ENCODE measurements around the gene TLE3. TPM values are rescaled to one million over a fixed set of nuclear protein-coding genes. Genes with fewer than 3 reads are reported as not detected.

The TLE3 gene
- total RNA-seq, 1 donor from 2014 or later: 28.8 TPM

GRCh38 chr15:70008697-70009290, 88.9 kb downstream of the TLE3 start:
- no peak for DNase-seq (ENCODE audit: extremely low spot score, unreplicated experiment)
- TF ChIP-seq CTCF (IDR thresholded peaks at IDR 0.05): no peak
- H3K27me3 Mint-ChIP-seq (ENCODE audit: unreplicated experiment): peaks cover 45% of the 10 kb centered on the region
- H3K27ac Mint-ChIP-seq (ENCODE audit: unreplicated experiment): no peak overlapping the region
- H3K4me1 Mint-ChIP-seq (ENCODE audit: unreplicated experiment): no peaks in the 10 kb centered on the region
- no peaks in the 10 kb centered on the region for H3K36me3 Mint-ChIP-seq (ENCODE audit: unreplicated experiment)
- no peaks in the 10 kb centered on the region for H3K9me3 Mint-ChIP-seq (ENCODE audit: unreplicated experiment)
- no peak overlapping the region for H3K4me3 Mint-ChIP-seq (ENCODE audit: unreplicated experiment)

GRCh38 chr15:70006259-70007147, 91.2 kb downstream of the TLE3 start:
- TF ChIP-seq CTCF (IDR thresholded peaks at IDR 0.05): no peak
- Mint-ChIP-seq H3K4me1 (ENCODE audit: unreplicated experiment) (no peaks in the 10 kb centered on the region), H3K27me3 (ENCODE audit: unreplicated experiment) (peaks cover 41% of the 10 kb centered on the region), H3K4me3 (ENCODE audit: unreplicated experiment) (no peak overlapping the region), H3K27ac (ENCODE audit: unreplicated experiment) (no peak overlapping the region), H3K36me3 (ENCODE audit: unreplicated experiment) (no peaks in the 10 kb centered on the region), H3K9me3 (ENCODE audit: unreplicated experiment) (peaks cover 13% of the 10 kb centered on the region)
- no peak for DNase-seq (ENCODE audit: extremely low spot score, unreplicated experiment)

- no peak for TF ChIP-seq CTCF (IDR thresholded peaks at IDR 0.05)
- no peak overlapping the region for H3K27ac Mint-ChIP-seq (ENCODE audit: unreplicated experiment)
- H3K4me1 Mint-ChIP-seq (ENCODE audit: unreplicated experiment): no peaks in the 10 kb centered on the region
- H3K27me3 Mint-ChIP-seq (ENCODE audit: unreplicated experiment): peaks cover 51% of the 10 kb centered on the region
- H3K9me3 Mint-ChIP-seq (ENCODE audit: unreplicated experiment): peaks cover 13% of the 10 kb centered on the region
- DNase-seq (ENCODE audit: extremely low spot score, unreplicated experiment): no peak
- no peak overlapping the region for H3K4me3 Mint-ChIP-seq (ENCODE audit: unreplicated experiment)
- H3K36me3 Mint-ChIP-seq (ENCODE audit: unreplicated experiment): no peaks in the 10 kb centered on the region
Measured at GRCh38 chr15:70004826-70005225, 92.9 kb downstream of the TLE3 start.

GRCh38 chr15:70002897-70003296, 94.8 kb downstream of the TLE3 start:
- Mint-ChIP-seq H3K36me3 (ENCODE audit: unreplicated experiment) (no peaks in the 10 kb centered on the region), H3K4me3 (ENCODE audit: unreplicated experiment) (no peak overlapping the region), H3K9me3 (ENCODE audit: unreplicated experiment) (peaks cover 13% of the 10 kb centered on the region), H3K4me1 (ENCODE audit: unreplicated experiment) (no peaks in the 10 kb centered on the region), H3K27me3 (ENCODE audit: unreplicated experiment) (peaks cover 46% of the 10 kb centered on the region), H3K27ac (ENCODE audit: unreplicated experiment) (no peak overlapping the region)
- no peak for DNase-seq (ENCODE audit: extremely low spot score, unreplicated experiment)
- no peak for TF ChIP-seq CTCF (IDR thresholded peaks at IDR 0.05)

- TF ChIP-seq CTCF (IDR thresholded peaks at IDR 0.05): no peak
- no peaks in the 10 kb centered on the region for H3K36me3 Mint-ChIP-seq (ENCODE audit: unreplicated experiment)
- H3K4me3 Mint-ChIP-seq (ENCODE audit: unreplicated experiment): no peak overlapping the region
- H3K4me1 Mint-ChIP-seq (ENCODE audit: unreplicated experiment): no peaks in the 10 kb centered on the region
- H3K27me3 Mint-ChIP-seq (ENCODE audit: unreplicated experiment): peaks cover 41% of the 10 kb centered on the region
- H3K27ac Mint-ChIP-seq (ENCODE audit: unreplicated experiment): no peak overlapping the region
- DNase-seq (ENCODE audit: extremely low spot score, unreplicated experiment): no peak
- H3K9me3 Mint-ChIP-seq (ENCODE audit: unreplicated experiment): peaks cover 13% of the 10 kb centered on the region
Measured at GRCh38 chr15:70001859-70002258, 95.9 kb downstream of the TLE3 start.

Data from osteocyte (in vitro differentiated cells).